ENCODE measurements around the gene KLK10.

GRCh38 chr19:51055866-51056265 lies 36.4 kb upstream of the KLK10 start:
- TF ChIP-seq CTCF (optimal IDR thresholded peaks at IDR 0.05 in 1 of 3, IDR thresholded peaks at IDR 0.05 in 1 of 3, conservative IDR thresholded peaks at IDR 0.05 in 1 of 3; ENCODE audit: extremely low read depth in 1 of 3, insufficient read depth in 2 of 3, low read length in 3 of 3) (no peak), EZH2 (IDR thresholded peaks at IDR 0.05; ENCODE audit: low read length) (no peak)
